Astrocyte of the spinal cord (primary cell): Measurements from ENCODE around the gene SNAPC4.

Experiments
- DNase-seq: peaks from one replicate; pipeline ENCODE4 v3.0.0; 2011; ENCODE audit warnings: low read depth, low spot score
- H3K4me3 ChIP-seq: 2 replicates; pipeline ENCODE4 v1.5.1; 2011; ENCODE audit warnings: low read depth, mild to moderate bottlenecking, low read length, moderate library complexity
- in situ Hi-C: cut with HindIII; loops from 2 replicates; pipeline ENCODE4 v1.10.0; 2017; ENCODE audit warnings: low sequenced_read_pairs
- TF ChIP-seq, protein P1 (sequence below): IDR thresholded peaks from 2 replicates; pipeline ENCODE4 v1.5.1; 2012; ENCODE audit warnings: low read depth, mild to moderate bottlenecking, low read length, inconsistent platforms

The SNAPC4 gene

DNA sequence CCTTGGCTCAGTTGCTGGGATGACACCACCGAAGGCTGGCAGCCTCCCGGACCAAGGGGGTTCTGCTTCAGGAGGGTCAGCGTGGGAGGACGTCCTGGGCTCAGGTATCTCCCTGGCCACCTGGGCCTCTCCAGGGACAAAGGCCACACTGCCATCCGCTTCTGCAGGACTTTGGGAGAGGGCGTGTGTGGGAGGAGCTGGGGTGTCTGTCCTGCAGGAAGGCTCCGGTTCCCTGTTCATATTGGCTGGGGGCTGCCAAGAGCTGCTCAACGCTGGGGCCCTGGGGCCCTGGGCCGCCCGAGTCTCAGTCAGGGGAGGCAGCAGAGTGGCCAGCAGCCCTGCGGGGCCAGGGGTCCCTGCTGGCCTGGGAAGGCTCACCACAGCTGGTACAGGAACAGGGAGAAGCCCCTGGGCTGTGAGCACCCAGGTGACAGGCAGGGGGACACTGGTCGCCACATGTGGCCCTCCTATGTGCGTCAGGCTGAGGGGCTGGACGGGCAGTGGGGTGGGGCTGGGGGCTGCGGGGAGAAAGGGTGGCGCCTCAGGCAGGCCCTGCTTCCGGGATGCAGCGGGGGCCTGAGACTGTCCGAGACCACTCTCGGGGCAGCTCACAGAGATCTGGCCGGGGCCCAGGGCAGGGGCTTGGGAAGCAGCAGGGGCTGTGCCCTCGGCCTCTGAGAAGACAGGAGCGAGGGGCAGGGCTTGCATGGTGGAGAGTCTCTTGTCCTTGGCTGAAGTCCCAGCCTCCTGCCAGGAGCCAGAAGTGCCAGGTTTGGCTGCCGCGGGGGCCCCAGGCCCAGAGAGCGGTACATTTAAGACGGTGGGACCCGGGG, 21.6 kb downstream of the SNAPC4 start:
- in situ Hi-C loops, result no loop called here
- TF ChIP-seq, protein P1, sequence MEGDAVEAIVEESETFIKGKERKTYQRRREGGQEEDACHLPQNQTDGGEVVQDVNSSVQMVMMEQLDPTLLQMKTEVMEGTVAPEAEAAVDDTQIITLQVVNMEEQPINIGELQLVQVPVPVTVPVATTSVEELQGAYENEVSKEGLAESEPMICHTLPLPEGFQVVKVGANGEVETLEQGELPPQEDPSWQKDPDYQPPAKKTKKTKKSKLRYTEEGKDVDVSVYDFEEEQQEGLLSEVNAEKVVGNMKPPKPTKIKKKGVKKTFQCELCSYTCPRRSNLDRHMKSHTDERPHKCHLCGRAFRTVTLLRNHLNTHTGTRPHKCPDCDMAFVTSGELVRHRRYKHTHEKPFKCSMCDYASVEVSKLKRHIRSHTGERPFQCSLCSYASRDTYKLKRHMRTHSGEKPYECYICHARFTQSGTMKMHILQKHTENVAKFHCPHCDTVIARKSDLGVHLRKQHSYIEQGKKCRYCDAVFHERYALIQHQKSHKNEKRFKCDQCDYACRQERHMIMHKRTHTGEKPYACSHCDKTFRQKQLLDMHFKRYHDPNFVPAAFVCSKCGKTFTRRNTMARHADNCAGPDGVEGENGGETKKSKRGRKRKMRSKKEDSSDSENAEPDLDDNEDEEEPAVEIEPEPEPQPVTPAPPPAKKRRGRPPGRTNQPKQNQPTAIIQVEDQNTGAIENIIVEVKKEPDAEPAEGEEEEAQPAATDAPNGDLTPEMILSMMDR, result no peak
- DNase-seq, result no peak
- H3K4me3 ChIP-seq, result no peak overlapping the region

DNA sequence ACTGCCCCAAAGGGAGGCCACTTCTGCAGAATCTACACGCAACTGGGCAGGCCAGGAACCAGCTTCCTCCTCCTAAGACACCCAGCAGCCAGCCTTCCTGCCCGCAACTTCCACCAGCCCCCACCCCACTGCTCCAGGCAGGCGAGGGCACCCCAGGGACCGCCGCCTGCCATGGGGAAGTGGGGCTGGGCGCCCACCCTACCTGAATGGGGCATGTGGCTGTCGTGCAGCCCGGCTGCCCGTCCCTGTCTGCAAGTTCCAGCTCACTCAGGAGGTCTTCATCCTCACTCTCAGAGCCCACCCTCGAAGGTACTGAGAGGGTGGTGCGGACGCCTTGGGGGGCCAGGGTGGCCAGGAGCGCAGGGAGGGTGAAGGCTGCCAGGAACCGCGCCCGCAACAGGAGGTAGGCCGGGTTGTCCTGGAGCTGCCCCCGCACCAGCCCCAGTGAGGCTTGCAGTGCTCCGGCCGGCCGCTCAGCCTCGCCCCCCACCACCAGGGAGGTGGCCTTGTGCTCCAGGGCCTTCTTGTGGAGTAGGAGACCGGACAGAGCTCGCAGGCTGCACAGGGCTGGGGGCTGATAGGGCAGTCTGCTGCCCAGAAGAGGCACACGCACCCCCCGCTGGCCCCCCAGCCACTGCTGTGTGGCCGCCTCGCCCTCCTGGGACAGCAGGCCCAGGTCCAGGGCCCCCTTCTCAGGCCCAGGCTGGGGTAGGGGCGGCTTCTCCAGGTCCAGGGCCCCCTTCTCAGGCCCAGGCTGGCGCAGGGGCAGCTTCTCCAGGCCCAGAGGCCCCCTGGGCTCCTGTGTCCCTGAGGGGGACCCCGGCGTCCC, 22.4 kb downstream of the SNAPC4 start:
- in situ Hi-C loops, result no loop called here
- TF ChIP-seq, protein P1, result no peak
- no peak for DNase-seq
- no peak overlapping the region for H3K4me3 ChIP-seq

DNA sequence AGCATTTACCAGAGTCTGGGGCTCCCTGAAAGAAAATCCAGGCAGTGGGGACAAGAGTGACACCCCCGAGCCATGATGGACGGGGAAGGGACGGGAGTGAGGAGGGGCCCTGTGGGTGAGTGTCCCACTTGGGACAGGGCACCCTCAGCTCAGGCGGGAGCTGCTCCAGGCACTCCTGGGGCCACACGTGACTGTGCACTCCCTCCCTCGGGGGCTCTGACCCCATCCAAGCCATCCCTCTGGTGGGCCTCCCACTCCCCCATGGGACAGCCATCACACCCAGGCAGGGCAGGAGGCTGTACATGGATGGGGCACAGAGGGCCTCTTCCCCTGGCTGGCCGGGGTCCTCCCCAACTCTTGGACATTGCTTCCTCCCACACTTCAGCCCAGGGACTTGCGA, 23.5 kb downstream of the SNAPC4 start:
- no peak overlapping the region for H3K4me3 ChIP-seq
- TF ChIP-seq, protein P1, result no peak
- in situ Hi-C loops, result no loop called here
- DNase-seq, result no peak

DNA sequence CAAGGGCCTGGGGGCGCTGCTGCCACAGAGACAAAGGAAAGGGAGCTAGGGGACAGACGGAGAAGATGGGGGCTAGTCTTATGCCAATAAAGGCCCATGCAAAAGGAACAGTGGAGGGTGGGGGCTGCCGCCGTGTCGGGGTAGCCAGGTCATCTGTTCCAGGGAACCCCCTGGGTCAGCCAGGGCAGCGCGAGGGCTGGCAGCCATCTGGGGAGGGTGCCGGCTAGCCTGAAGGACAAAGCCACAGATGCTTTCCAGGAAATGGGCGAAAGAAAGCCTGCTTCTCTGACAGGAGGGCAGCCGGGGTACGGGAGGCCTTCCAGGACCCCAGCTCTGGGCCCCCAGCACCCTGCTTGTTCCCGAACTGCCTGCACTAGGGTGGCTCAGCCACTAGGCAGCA, 24.9 kb downstream of the SNAPC4 start:
- H3K4me3 ChIP-seq, result no peak overlapping the region
- DNase-seq, result no peak
- in situ Hi-C loops, result no loop called here
- TF ChIP-seq, protein P1, result no peak

DNA sequence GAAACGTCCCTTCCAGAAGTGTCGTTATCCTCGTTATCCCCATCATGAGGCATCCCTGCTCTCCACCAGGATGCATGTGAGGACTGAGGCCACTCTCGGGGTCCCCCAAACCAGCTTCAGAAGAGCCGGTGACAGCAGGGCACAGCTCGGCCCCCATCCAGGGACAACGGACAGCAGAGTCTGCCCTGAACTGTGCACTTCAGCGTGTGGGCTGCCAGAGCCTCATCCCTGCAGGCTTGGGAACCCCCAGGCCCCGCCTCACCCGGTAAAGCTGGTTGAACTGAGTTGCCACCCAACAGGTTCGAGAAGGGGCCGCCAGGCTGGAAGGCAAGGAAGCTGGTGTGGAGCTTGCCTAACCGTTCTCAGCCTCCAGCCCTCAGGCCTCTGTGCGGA, 25.8 kb downstream of the SNAPC4 start:
- DNase-seq, result no peak
- in situ Hi-C loops, result no loop called here
- TF ChIP-seq, protein P1, result no peak
- H3K4me3 ChIP-seq, result no peak overlapping the region

DNA sequence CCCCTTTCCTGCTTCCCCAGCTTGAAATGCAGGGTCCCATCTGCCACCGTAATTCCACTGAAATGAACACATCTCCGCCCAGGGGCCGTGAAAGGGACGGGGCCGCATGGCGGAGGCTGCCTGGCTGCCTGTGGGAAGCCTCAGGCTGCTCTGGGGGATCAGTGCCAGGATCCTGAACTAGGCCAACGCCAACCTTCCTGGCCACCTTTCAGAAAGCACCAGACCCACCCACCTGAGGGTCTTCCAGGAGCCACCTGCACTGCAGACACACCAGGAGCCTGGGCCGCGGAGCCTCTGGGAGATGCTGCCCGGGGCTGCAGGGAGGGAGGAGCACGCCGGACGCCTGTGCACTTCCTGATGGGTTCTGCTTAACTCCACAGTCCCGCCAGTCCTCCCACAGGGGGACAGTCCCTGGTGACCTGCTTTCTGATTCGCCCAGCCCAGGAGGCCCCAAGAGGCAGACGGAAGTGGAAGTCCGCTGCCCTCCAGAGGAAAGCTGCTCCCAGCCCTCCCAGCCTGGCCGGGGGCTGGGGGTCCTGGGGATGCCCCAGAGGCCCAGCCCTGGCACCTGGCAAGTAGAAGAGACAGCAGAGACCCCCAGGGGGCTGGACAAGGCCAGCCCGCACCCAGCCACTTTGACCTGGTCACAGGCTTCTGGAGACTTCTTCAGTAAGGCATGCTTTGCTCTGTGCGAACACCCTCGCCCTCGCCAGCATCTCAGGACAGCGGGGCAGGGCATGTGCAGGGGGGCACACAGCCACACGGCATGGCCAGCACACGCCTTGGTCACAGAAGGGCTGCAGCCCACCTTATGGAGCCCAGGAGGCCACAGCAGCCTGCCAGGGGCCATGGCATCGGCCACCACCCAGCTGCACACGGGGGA, 26.4 kb downstream of the SNAPC4 start, which contains the start of gene CARD9:
TSS of gene CARD9 (minus strand) at position 370 of the 883 bp plus-strand sequence. CDS start 1,591 bp downstream, outside the sequence.
- TF ChIP-seq, protein P1, result no peak
- DNase-seq, result no peak
- H3K4me3 ChIP-seq, result no peak within 1 kb of the TSS
- in situ Hi-C loops, result no loop called here
